HepG2 (cell line): Measurements from ENCODE around the gene GLYAT.

Experiments used
- ASH2L ChIP-seq: fragments of 300-600, 200-600 bp; sonication (generic); IDR thresholded peaks from 2 replicates; pipeline ENCODE4 v1.7.0; 2017; ENCODE audit warnings: low read depth, mild to moderate bottlenecking, moderate library complexity, mixed read lengths, low read length; ENCODE audit not compliant: insufficient read length
- CTCF ChIP-seq: sonication (generic); formaldehyde crosslinking; IDR thresholded peaks from 2 replicates; pipeline ENCODE4 v1.5.0; 2020; ENCODE audit warnings: mild to moderate bottlenecking, missing genetic modification reagents, moderate library complexity
- HNRNPH1 ChIP-seq: fragments of 200-400 bp; formaldehyde crosslinking; optimal IDR thresholded peaks from 2 replicates; pipeline ENCODE3; 2017; ENCODE audit warnings: mild to moderate bottlenecking, low read depth, low read length
- HNRNPK ChIP-seq: fragments of 200-400 bp; formaldehyde crosslinking; IDR thresholded peaks from 2 replicates; pipeline ENCODE4 v1.6.1; 2018; ENCODE audit warnings: low read length, low read depth, moderate library complexity, mild to moderate bottlenecking; ENCODE audit not compliant: poor library complexity, severe bottlenecking
- IRF9 ChIP-seq: sonication (generic); formaldehyde crosslinking; IDR thresholded peaks from 2 replicates; pipeline ENCODE4 v1.8.0; 2022; ENCODE audit warnings: missing genetic modification reagents, mild to moderate bottlenecking, borderline replicate concordance
- KLF11 ChIP-seq: IDR thresholded peaks from 2 replicates; pipeline ENCODE4 v1.6.1; 2016; ENCODE audit warnings: missing compliant biosample characterization
- MLLT10 ChIP-seq: sonication (generic); formaldehyde crosslinking; IDR thresholded peaks from 2 replicates; pipeline ENCODE4 v1.4.0; 2020; ENCODE audit warnings: missing genetic modification reagents
- NFIC ChIP-seq: IDR thresholded peaks from 2 replicates; pipeline ENCODE4 v1.6.1; 2012; ENCODE audit warnings: mild to moderate bottlenecking, low read length, inconsistent platforms
- RXRA ChIP-seq: sonication (generic); formaldehyde crosslinking; IDR thresholded peaks from 2 replicates; pipeline ENCODE4 v1.5.1; 2020; ENCODE audit warnings: missing genetic modification reagents
- SAFB2 ChIP-seq: sonication (generic); formaldehyde crosslinking; IDR thresholded peaks from 2 replicates; pipeline ENCODE4 v1.5.1; 2020; ENCODE audit warnings: missing genetic modification reagents, low read depth, mild to moderate bottlenecking, borderline replicate concordance
- TFDP2 ChIP-seq: sonication (generic); formaldehyde crosslinking; IDR thresholded peaks from 2 replicates; pipeline ENCODE4 v1.4.0; 2020; ENCODE audit warnings: missing genetic modification reagents
- TF ChIP-seq, protein P1 (sequence below): sonication (generic); formaldehyde crosslinking; IDR thresholded peaks from 2 replicates; pipeline ENCODE4 v1.4.0; 2020; ENCODE audit warnings: mild to moderate bottlenecking, missing genetic modification reagents
- TF ChIP-seq, protein P2 (sequence below), 2 experiments: IDR thresholded peaks; 2 replicates each; pipeline ENCODE4 v1.6.1; 2011 to 2012; ENCODE audit warnings: low read length in 2 of 2, borderline replicate concordance in 1 of 2, low read depth in 1 of 2, mild to moderate bottlenecking in 1 of 2, moderate library complexity in 1 of 2
- TF ChIP-seq, protein P3 (sequence below): sonication (generic); formaldehyde crosslinking; IDR thresholded peaks from 2 replicates; pipeline ENCODE4 v1.4.0; 2020; ENCODE audit warnings: missing genetic modification reagents

DNA sequence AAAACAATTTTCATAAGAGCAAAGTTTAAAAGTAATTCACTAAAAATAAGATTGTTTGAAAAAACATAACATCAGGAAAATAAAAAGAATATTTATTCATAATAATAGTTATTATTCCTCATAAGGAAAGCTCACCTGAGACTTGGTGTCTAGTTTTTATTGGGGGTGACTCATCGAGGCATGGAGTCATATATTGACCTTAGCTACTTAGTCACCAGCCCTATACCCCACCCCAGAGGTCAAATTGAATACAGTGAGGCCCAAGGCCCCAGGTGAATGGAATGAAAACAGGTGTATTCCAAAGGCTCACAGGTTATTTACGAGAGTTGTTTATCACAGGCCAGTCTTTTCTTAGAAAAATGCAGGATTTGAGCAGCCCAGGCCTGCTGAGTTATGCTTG, 72.3 kb downstream of the GLYAT start:
- TF ChIP-seq CTCF (CRISPR knock-in tag) (no peak), TFDP2 (CRISPR knock-in tag) (no peak), MLLT10 (no peak), HNRNPH1 (no peak), ASH2L (no peak), IRF9 (CRISPR knock-in tag) (no peak), NFIC (no peak), RXRA (CRISPR knock-in tag) (no peak), KLF11 (CRISPR knock-in tag) (no peak), HNRNPK (no peak), SAFB2 (CRISPR knock-in tag) (no peak)
- TF ChIP-seq, protein P1, sequence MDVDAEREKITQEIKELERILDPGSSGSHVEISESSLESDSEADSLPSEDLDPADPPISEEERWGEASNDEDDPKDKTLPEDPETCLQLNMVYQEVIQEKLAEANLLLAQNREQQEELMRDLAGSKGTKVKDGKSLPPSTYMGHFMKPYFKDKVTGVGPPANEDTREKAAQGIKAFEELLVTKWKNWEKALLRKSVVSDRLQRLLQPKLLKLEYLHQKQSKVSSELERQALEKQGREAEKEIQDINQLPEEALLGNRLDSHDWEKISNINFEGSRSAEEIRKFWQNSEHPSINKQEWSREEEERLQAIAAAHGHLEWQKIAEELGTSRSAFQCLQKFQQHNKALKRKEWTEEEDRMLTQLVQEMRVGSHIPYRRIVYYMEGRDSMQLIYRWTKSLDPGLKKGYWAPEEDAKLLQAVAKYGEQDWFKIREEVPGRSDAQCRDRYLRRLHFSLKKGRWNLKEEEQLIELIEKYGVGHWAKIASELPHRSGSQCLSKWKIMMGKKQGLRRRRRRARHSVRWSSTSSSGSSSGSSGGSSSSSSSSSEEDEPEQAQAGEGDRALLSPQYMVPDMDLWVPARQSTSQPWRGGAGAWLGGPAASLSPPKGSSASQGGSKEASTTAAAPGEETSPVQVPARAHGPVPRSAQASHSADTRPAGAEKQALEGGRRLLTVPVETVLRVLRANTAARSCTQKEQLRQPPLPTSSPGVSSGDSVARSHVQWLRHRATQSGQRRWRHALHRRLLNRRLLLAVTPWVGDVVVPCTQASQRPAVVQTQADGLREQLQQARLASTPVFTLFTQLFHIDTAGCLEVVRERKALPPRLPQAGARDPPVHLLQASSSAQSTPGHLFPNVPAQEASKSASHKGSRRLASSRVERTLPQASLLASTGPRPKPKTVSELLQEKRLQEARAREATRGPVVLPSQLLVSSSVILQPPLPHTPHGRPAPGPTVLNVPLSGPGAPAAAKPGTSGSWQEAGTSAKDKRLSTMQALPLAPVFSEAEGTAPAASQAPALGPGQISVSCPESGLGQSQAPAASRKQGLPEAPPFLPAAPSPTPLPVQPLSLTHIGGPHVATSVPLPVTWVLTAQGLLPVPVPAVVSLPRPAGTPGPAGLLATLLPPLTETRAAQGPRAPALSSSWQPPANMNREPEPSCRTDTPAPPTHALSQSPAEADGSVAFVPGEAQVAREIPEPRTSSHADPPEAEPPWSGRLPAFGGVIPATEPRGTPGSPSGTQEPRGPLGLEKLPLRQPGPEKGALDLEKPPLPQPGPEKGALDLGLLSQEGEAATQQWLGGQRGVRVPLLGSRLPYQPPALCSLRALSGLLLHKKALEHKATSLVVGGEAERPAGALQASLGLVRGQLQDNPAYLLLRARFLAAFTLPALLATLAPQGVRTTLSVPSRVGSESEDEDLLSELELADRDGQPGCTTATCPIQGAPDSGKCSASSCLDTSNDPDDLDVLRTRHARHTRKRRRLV (CRISPR knock-in tag), result no peak
- TF ChIP-seq, protein P2, sequence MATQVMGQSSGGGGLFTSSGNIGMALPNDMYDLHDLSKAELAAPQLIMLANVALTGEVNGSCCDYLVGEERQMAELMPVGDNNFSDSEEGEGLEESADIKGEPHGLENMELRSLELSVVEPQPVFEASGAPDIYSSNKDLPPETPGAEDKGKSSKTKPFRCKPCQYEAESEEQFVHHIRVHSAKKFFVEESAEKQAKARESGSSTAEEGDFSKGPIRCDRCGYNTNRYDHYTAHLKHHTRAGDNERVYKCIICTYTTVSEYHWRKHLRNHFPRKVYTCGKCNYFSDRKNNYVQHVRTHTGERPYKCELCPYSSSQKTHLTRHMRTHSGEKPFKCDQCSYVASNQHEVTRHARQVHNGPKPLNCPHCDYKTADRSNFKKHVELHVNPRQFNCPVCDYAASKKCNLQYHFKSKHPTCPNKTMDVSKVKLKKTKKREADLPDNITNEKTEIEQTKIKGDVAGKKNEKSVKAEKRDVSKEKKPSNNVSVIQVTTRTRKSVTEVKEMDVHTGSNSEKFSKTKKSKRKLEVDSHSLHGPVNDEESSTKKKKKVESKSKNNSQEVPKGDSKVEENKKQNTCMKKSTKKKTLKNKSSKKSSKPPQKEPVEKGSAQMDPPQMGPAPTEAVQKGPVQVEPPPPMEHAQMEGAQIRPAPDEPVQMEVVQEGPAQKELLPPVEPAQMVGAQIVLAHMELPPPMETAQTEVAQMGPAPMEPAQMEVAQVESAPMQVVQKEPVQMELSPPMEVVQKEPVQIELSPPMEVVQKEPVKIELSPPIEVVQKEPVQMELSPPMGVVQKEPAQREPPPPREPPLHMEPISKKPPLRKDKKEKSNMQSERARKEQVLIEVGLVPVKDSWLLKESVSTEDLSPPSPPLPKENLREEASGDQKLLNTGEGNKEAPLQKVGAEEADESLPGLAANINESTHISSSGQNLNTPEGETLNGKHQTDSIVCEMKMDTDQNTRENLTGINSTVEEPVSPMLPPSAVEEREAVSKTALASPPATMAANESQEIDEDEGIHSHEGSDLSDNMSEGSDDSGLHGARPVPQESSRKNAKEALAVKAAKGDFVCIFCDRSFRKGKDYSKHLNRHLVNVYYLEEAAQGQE (IDR thresholded peaks at IDR 0.05; ENCODE audit: borderline replicate concordance in 1 of 2, low read depth in 1 of 2, low read length in 2 of 2), result no peak
- TF ChIP-seq, protein P3, sequence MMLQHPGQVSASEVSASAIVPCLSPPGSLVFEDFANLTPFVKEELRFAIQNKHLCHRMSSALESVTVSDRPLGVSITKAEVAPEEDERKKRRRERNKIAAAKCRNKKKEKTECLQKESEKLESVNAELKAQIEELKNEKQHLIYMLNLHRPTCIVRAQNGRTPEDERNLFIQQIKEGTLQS (CRISPR knock-in tag), result no peak
